Right lobe of liver (tissue), 4 donors: ENCODE results near the gene PRSS27.

Experiments
- POLR2A ChIP-seq: fragments of 450-650 bp; IDR thresholded peaks from one replicate; pipeline ENCODE4 v1.6.1; 2017; ENCODE audit warnings: antibody characterized with exemption, mild to moderate bottlenecking
- TF ChIP-seq, protein P1 (sequence below), 4 donors: fragments of 200-600 bp in 3 of 4; fragments of 450-650 bp in 1 of 4; IDR thresholded peaks; one replicate each; pipeline versions ENCODE4 v1.5.1 to v1.8.0; 2016 to 2022; ENCODE audit warnings: antibody characterized with exemption in 4 of 4, mild to moderate bottlenecking in 2 of 4
- donor health status: DM: no; HTN: no; CAD: no.
- donor health status: DM: no; HTN: no; CAD: no.
- donor health status: DM: no; HTN: yes; CAD: no.

DNA sequence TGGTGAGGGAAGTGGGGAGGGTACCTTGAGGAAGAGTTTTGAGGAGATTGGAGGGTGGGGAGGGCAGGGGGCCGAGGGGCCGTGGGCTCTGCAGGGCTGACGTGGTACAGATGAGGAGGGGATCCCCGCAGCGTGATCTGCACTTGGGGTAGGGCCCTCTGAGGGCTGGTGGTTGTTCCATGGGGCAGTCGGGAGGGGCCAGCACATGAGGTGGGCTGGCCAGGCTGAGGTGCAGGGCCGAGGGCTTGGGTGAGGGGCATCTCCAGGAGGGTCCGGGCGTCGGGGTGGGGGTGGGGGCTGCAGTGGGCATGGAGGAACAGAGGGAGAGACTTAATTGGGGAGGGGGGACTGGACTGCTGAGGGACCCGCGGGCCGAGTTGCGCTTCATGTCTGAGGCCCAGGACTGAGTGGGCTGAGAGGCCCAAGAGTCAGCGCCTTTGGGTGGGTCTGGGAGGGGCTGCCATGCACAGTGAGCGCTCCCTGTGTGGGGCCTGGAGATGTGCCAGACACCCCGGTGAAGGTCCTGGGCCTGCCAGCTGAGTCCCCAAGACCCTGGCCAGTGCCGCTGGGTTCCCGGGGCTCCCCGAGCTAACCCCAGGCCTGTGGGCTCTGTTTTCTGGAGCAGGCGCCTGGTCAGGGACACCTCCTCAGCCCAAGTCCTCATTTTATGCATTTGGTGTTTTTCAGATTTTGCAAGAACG, 13.3 kb downstream of the PRSS27 start:
- TF ChIP-seq, protein P1, sequence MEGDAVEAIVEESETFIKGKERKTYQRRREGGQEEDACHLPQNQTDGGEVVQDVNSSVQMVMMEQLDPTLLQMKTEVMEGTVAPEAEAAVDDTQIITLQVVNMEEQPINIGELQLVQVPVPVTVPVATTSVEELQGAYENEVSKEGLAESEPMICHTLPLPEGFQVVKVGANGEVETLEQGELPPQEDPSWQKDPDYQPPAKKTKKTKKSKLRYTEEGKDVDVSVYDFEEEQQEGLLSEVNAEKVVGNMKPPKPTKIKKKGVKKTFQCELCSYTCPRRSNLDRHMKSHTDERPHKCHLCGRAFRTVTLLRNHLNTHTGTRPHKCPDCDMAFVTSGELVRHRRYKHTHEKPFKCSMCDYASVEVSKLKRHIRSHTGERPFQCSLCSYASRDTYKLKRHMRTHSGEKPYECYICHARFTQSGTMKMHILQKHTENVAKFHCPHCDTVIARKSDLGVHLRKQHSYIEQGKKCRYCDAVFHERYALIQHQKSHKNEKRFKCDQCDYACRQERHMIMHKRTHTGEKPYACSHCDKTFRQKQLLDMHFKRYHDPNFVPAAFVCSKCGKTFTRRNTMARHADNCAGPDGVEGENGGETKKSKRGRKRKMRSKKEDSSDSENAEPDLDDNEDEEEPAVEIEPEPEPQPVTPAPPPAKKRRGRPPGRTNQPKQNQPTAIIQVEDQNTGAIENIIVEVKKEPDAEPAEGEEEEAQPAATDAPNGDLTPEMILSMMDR (IDR thresholded peaks at IDR 0.05) = no peak
- no peak for TF ChIP-seq POLR2A
